ENCODE data around the gene PRKCE.

PRKCE gene

DNA sequence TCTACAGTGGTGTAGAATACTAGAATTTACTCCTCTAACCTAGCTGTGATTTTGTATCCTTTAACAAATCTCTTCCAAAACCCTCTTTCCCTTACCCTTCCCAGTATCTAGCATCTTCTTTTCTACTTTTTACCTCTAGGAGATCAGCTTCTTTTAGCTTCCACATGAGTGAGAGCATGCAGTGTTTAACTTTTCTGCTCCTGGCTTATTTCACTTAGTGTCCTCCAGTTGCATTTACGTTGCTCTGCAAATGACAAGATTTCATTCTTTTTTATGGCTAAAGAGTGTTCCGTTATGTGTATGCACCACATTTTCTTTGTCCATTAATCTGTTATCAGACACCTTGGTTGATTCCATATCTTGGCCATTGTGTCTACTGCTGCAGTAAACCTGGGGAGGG, 228.5 kb downstream of the PRKCE start:
- no peak overlapping the region for H3K4me3 ChIP-seq (ENCODE audit: control insufficient read depth, low read depth, low read length)
- TF ChIP-seq, protein P1, sequence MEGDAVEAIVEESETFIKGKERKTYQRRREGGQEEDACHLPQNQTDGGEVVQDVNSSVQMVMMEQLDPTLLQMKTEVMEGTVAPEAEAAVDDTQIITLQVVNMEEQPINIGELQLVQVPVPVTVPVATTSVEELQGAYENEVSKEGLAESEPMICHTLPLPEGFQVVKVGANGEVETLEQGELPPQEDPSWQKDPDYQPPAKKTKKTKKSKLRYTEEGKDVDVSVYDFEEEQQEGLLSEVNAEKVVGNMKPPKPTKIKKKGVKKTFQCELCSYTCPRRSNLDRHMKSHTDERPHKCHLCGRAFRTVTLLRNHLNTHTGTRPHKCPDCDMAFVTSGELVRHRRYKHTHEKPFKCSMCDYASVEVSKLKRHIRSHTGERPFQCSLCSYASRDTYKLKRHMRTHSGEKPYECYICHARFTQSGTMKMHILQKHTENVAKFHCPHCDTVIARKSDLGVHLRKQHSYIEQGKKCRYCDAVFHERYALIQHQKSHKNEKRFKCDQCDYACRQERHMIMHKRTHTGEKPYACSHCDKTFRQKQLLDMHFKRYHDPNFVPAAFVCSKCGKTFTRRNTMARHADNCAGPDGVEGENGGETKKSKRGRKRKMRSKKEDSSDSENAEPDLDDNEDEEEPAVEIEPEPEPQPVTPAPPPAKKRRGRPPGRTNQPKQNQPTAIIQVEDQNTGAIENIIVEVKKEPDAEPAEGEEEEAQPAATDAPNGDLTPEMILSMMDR (IDR thresholded peaks at IDR 0.05; ENCODE audit: control insufficient read depth, insufficient read depth, low read depth, low read length, missing control alignments), result no peak
- DNase-seq (ENCODE audit: low read depth), result no peak

DNA sequence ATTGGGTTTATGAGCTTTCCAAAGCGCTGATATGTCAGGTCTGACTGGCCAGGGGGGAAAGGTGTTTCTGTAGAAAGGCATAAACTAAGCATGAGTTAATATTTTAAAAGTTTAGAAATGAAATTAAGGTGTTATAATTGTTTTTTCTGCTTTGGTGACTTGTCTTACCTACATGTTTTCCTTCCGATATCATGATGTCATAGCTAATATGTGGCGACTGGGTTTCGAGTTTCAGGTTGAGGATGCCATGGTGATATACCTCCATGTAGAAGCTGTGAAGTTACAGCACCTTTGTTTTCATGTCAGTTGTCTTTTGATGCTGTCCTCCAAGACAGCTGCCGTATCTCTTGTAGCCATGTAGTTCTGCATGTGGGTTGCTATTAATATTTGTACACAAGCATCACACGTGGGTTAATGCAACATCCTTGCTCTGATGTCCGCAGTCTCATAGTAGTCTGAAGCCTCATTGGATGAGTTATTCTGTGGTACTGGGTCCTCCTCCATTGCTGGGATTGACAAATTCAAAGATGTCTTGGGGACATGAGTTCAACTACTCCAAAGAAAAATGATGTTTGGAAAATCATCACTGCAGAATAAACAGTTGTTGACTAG, 230.6 kb downstream of the PRKCE start:
- TF ChIP-seq, protein P1 (IDR thresholded peaks at IDR 0.05; ENCODE audit: control insufficient read depth, insufficient read depth, low read depth, low read length, missing control alignments), result no peak
- no peak overlapping the region for H3K4me3 ChIP-seq (ENCODE audit: control insufficient read depth, low read depth, low read length)
- no peak for DNase-seq (ENCODE audit: low read depth)

DNA sequence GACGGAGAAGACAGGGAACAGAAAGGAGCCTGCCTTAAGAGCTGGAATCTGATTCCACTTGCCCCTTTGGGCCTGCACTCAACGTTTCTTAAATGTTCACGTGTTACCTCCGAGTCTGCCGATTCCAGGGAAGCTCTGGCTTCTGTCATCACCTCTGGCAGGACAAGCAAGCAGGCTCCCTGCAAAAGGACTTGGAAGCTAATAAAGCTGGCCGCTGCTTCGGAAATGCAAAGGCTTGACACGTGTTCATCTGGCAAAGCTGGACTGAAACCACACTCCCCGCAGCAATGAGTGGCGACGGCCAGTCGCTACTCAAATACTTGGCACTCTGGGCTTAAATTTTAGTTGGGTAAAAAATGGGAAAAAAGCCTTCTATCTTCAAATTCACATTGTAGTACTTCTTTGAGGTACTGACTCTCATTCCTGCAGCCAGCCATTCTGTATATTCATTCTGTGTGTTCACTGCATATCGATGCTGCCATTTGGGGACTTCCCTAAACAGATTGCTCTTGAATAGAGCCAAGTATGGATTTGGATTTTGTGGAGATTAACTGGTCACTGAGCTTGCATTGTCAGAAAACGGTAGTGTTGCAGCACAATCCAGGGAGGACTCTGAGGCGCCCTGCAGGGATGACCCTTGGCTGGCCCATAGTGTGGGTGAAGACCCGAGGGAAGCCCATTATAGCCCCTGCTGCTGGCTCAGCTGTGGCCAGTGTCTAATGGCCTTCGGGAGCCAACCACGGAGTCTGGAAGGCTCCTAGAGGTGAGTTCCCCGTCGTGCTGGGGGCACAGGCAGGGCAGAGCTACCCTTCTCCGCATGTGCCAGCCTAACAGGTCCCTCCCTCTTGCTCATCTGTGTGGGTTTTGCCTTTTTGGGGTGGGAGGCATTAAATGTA, 231.5 kb downstream of the PRKCE start:
- DNase-seq (ENCODE audit: low read depth), result no peak
- TF ChIP-seq, protein P1 (IDR thresholded peaks at IDR 0.05; ENCODE audit: control insufficient read depth, insufficient read depth, low read depth, low read length, missing control alignments), result no peak
- no peak overlapping the region for H3K4me3 ChIP-seq (ENCODE audit: control insufficient read depth, low read depth, low read length)

DNA sequence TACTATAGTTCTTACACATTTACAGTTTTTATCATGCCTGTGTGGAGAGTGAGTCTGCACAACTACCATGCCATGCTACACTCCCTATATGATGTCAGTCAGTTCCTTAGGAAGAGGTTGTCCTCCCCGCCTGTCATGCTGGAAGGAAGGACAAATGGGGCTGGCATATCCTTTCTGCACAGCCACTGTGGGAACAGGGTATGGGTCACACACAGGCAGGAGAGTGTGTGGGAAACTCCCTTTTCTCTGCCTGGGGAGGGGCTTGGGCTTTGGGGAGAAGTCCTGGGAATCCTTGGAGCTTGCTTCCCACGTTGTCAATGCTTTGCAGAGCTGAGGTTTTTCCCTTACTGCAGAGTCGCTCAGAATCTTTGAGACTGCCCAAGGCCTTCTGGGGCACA, 232.1 kb downstream of the PRKCE start:
- TF ChIP-seq, protein P1 (IDR thresholded peaks at IDR 0.05; ENCODE audit: control insufficient read depth, insufficient read depth, low read depth, low read length, missing control alignments), result no peak
- DNase-seq (ENCODE audit: low read depth), result no peak
- H3K4me3 ChIP-seq (ENCODE audit: control insufficient read depth, low read depth, low read length), result no peak overlapping the region

DNA sequence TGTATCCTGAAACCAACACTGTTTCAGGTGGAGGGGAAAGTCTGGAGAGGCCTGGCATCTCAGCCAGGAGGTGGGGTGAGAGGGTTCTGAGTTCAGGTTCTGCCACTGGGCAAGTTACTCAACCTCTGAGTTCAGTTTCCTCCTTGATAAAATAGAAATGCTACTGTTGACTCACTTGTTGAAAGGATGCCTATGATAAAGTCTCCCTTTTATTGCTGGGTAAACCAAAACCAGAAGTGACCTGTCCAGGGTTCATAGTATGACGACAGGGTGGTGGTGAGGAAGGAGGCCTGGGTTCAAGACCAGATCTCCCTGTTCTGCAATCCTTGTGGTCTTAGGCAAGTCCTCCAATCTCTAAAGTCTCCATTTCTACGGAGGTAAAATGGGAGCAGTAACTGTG, 232.7 kb downstream of the PRKCE start:
- no peak overlapping the region for H3K4me3 ChIP-seq (ENCODE audit: control insufficient read depth, low read depth, low read length)
- no peak for DNase-seq (ENCODE audit: low read depth)
- TF ChIP-seq, protein P1 (IDR thresholded peaks at IDR 0.05; ENCODE audit: control insufficient read depth, insufficient read depth, low read depth, low read length, missing control alignments), result no peak

DNA sequence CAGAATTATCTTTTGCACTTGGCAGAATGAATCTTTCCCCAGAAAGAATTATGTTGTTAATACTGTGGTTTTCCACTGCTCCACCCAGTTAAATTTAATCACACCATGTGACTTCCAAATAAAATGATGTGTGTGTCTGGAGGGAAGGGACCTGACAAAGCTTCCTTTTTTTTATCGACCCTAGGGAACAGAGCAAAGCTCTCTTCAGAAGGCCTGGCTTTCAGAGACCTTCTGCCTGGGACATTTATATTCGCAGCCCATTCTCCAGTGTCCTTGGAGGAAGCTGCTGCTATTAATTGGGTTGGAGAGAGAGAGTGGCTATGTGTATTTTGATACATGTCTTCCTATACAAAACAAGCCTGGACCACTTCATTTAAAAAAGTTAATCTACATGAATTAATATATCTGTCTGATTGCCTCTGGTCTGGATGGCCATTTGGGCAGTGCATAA, 233.7 kb downstream of the PRKCE start:
- TF ChIP-seq, protein P1 (IDR thresholded peaks at IDR 0.05; ENCODE audit: control insufficient read depth, insufficient read depth, low read depth, low read length, missing control alignments), result no peak
- no peak for DNase-seq (ENCODE audit: low read depth)
- H3K4me3 ChIP-seq (ENCODE audit: control insufficient read depth, low read depth, low read length), result no peak overlapping the region
